SH-SY5Y (cell line): Measurements from ENCODE around the gene TGM3.

Source experiments
- GATA2 ChIP-seq: IDR thresholded peaks from 2 replicates; pipeline ENCODE4 v1.6.1; 2011; ENCODE audit warnings: mild to moderate bottlenecking, low read depth, low read length
- GATA3 ChIP-seq: IDR thresholded peaks from 2 replicates; pipeline ENCODE4 v1.6.1; 2011; ENCODE audit warnings: low read depth, mild to moderate bottlenecking, low read length, moderate library complexity

- no peak for TF ChIP-seq GATA3
- no peak for TF ChIP-seq GATA2
Observed at GRCh38 chr20:2289475-2289874, 6.3 kb upstream of the TGM3 start.
